ENCODE results near the gene FOXO3. TPM values are rescaled to one million over a fixed set of nuclear protein-coding genes. Genes with fewer than 3 reads are reported as not detected.

Gene FOXO3
- total and polyA plus RNA-seq, 2 of the 8 experiments (the other 6 are each of a cell fraction or from before 2014, with no cell fraction given), result 13.1 to 19.3 TPM

- TF ChIP-seq TAF7 (optimal IDR thresholded peaks at IDR 0.05; ENCODE audit: borderline replicate concordance, low read depth, low read length), result no peak
- peak; percentile 92 for TF ChIP-seq JUND (IDR thresholded peaks at IDR 0.05; ENCODE audit: low read length)
- TF ChIP-seq CHD2 (IDR thresholded peaks at IDR 0.05; ENCODE audit: low read length), result peak; percentile 9; the same call in 1 of the 2 replicates
- TF ChIP-seq ATF3 (IDR thresholded peaks at IDR 0.05; ENCODE audit: insufficient read depth, low read depth, low read length), result no peak
- no peak for TF ChIP-seq SAP30 (IDR thresholded peaks at IDR 0.05; ENCODE audit: insufficient read depth, insufficient replicate concordance, low read length)
- peak; percentile 62 for TF ChIP-seq TAF1 (IDR thresholded peaks at IDR 0.05; ENCODE audit: low read depth, low read length)
- TF ChIP-seq GTF2F1 (IDR thresholded peaks at IDR 0.05; ENCODE audit: borderline replicate concordance, low read depth, low read length), result no peak
- TF ChIP-seq KDM1A (IDR thresholded peaks at IDR 0.05; ENCODE audit: borderline replicate concordance, low read length), result no peak
- TF ChIP-seq SIX5 (IDR thresholded peaks at IDR 0.05; ENCODE audit: low read depth, low read length), result no peak
- peak in 1 of 2 experiments; percentile 57; a peak in 1 of 3 replicates for TF ChIP-seq EP300 (IDR thresholded peaks at IDR 0.05; ENCODE audit: borderline replicate concordance in 1 of 2, low read depth in 2 of 2, low read length in 2 of 2)
- 0 out of 2 replicates have a peak, but pooled peaks have one; percentile 43 for TF ChIP-seq FOSL1 (IDR thresholded peaks at IDR 0.05; ENCODE audit: insufficient read depth, low read depth, low read length)
- TF ChIP-seq HDAC2 (IDR thresholded peaks at IDR 0.05; ENCODE audit: borderline replicate concordance in 1 of 2, low read depth in 2 of 2, low read length in 2 of 2), result no peak
- TF ChIP-seq RNF2 (IDR thresholded peaks at IDR 0.05; ENCODE audit: borderline replicate concordance, low read depth, low read length, missing control alignments, poor library complexity, severe bottlenecking), result no peak
- peak; percentile 10; the same call in 1 of the 2 replicates for TF ChIP-seq SP2 (IDR thresholded peaks at IDR 0.05; ENCODE audit: low read length)
- TF ChIP-seq SUZ12 (IDR thresholded peaks at IDR 0.05; ENCODE audit: low read length), result no peak
- peak; percentile 82; the same call in 1 of the 2 replicates for TF ChIP-seq POLR2AphosphoS5 (IDR thresholded peaks at IDR 0.05; ENCODE audit: low read depth, low read length)
- TF ChIP-seq KDM4A (IDR thresholded peaks at IDR 0.05; ENCODE audit: low read depth, low read length, severe bottlenecking), result no peak
- TF ChIP-seq BRCA1 (IDR thresholded peaks at IDR 0.05; ENCODE audit: low read depth, low read length), result no peak
- peak; percentile 40; the same call in 1 of the 2 replicates for TF ChIP-seq BACH1 (IDR thresholded peaks at IDR 0.05; ENCODE audit: low read length)
- TF ChIP-seq CREB1 (IDR thresholded peaks at IDR 0.05), result peak; percentile 96
Observed at GRCh38 chr6:108558372-108559096, 2.2 kb upstream of the FOXO3 start (continued).
